WI38 (cell line): ENCODE data around the gene MED8.

Experiments used
- H3K4me3 ChIP-seq: 2 replicates; pipeline ENCODE4 v1.5.1; 2011; ENCODE audit warnings: low read depth, mild to moderate bottlenecking, control low read depth, low read length
- CTCF ChIP-seq: IDR thresholded peaks from 2 replicates; pipeline ENCODE4 v1.5.1; 2012; ENCODE audit warnings: low read depth, mild to moderate bottlenecking, control low read depth, low read length

Gene MED8

GRCh38 chr1:43363283-43363934 is 26.2 kb downstream of the MED8 start:
- no peak for TF ChIP-seq CTCF
- H3K4me3 ChIP-seq, result no peak overlapping the region

- peak overlapping the region; percentile 73 for H3K4me3 ChIP-seq
- TF ChIP-seq CTCF, result no peak
Measured at GRCh38 chr1:43360616-43361015, 29.0 kb downstream of the MED8 start.

GRCh38 chr1:43359696-43360095 is 29.9 kb downstream of the MED8 start:
- no peak for TF ChIP-seq CTCF
- H3K4me3 ChIP-seq, result peak overlapping the region; percentile 73

GRCh38 chr1:43358746-43359693 is 30.6 kb downstream of the MED8 start, which contains the start of gene CDC20:
Gene CDC20, plus strand, starts transcription at chr1:43358981. Its CDS starts 235 bp downstream, at chr1:43359216.
- TF ChIP-seq CTCF, result no peak

GRCh38 chr1:43358121-43358745 is 31.4 kb downstream of the MED8 start:
- peak overlapping the region; percentile 73 for H3K4me3 ChIP-seq
- no peak for TF ChIP-seq CTCF

More at GRCh38 chr1:43358746-43359693, 30.6 kb downstream of the MED8 start, which contains the start of gene CDC20:
- H3K4me3 ChIP-seq, result peak within 1 kb of the TSS; percentile 73

- H3K4me3 ChIP-seq, result no peak overlapping the region
Measured at GRCh38 chr1:43357251-43357650, 32.3 kb downstream of the MED8 start.

More at GRCh38 chr1:43357251-43357650, 32.3 kb downstream of the MED8 start:
- no peak for TF ChIP-seq CTCF
